Measurements from ENCODE around the gene PARP14. TPM values are rescaled to one million over a fixed set of nuclear protein-coding genes. Genes with fewer than 3 reads are reported as not detected.

The PARP14 gene
- total and polyA plus RNA-seq, 10 of the 15 experiments (the other 5 are each of a cell fraction or from before 2014, with no cell fraction given): 21.6 to 189 (median 92.7) TPM

DNA sequence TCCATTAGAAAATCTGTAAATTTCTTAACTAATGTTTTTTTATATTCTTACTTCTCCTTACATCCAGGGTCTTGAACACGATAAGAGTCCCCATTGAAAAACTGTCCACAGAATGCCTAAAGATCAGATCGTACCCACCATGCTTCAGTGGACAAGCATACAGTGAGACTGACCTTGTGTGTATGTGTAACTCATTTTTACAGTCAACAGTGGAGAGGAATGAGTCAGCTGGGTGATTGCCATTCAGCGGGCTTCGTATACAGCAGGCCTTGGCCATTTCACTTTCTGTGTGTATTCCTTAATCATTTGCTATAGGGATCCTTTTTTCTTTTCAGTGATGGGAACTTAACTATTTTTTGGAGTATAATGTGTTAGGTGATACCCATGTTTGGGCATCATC is 10.6 kb downstream of the PARP14 start (continued):
- 0 out of 2 replicates have a peak, but pooled peaks have one; percentile 42 for TF ChIP-seq BCL11A (IDR thresholded peaks at IDR 0.05; ENCODE audit: low read depth, low read length)
- TF ChIP-seq, protein P1, sequence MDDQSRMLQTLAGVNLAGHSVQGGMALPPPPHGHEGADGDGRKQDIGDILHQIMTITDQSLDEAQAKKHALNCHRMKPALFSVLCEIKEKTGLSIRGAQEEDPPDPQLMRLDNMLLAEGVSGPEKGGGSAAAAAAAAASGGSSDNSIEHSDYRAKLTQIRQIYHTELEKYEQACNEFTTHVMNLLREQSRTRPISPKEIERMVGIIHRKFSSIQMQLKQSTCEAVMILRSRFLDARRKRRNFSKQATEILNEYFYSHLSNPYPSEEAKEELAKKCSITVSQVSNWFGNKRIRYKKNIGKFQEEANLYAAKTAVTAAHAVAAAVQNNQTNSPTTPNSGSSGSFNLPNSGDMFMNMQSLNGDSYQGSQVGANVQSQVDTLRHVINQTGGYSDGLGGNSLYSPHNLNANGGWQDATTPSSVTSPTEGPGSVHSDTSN (IDR thresholded peaks at IDR 0.05; ENCODE audit: insufficient replicate concordance, low read depth, low read length): peak; percentile 29
- TF ChIP-seq ZNF24 (IDR thresholded peaks at IDR 0.05): no peak
- TF ChIP-seq DPF2 (IDR thresholded peaks at IDR 0.05): peak; percentile 27; the same call in 1 of the 2 replicates
- TF ChIP-seq TCF7 (IDR thresholded peaks at IDR 0.05; ENCODE audit: borderline replicate concordance): no peak
- TF ChIP-seq, protein P2, sequence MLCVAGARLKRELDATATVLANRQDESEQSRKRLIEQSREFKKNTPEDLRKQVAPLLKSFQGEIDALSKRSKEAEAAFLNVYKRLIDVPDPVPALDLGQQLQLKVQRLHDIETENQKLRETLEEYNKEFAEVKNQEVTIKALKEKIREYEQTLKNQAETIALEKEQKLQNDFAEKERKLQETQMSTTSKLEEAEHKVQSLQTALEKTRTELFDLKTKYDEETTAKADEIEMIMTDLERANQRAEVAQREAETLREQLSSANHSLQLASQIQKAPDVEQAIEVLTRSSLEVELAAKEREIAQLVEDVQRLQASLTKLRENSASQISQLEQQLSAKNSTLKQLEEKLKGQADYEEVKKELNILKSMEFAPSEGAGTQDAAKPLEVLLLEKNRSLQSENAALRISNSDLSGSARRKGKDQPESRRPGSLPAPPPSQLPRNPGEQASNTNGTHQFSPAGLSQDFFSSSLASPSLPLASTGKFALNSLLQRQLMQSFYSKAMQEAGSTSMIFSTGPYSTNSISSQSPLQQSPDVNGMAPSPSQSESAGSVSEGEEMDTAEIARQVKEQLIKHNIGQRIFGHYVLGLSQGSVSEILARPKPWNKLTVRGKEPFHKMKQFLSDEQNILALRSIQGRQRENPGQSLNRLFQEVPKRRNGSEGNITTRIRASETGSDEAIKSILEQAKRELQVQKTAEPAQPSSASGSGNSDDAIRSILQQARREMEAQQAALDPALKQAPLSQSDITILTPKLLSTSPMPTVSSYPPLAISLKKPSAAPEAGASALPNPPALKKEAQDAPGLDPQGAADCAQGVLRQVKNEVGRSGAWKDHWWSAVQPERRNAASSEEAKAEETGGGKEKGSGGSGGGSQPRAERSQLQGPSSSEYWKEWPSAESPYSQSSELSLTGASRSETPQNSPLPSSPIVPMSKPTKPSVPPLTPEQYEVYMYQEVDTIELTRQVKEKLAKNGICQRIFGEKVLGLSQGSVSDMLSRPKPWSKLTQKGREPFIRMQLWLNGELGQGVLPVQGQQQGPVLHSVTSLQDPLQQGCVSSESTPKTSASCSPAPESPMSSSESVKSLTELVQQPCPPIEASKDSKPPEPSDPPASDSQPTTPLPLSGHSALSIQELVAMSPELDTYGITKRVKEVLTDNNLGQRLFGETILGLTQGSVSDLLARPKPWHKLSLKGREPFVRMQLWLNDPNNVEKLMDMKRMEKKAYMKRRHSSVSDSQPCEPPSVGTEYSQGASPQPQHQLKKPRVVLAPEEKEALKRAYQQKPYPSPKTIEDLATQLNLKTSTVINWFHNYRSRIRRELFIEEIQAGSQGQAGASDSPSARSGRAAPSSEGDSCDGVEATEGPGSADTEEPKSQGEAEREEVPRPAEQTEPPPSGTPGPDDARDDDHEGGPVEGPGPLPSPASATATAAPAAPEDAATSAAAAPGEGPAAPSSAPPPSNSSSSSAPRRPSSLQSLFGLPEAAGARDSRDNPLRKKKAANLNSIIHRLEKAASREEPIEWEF (IDR thresholded peaks at IDR 0.05; ENCODE audit: insufficient replicate concordance, low read depth, low read length): no peak
- TF ChIP-seq ZSCAN29 (IDR thresholded peaks at IDR 0.05): no peak
- TF ChIP-seq IRF4 (IDR thresholded peaks at IDR 0.05; ENCODE audit: low read depth, low read length): peak; percentile 73; the same call in 1 of the 2 replicates
- TF ChIP-seq TCF12 (IDR thresholded peaks at IDR 0.05; ENCODE audit: low read depth, low read length): no peak
- no peak for TF ChIP-seq PAX8 (IDR thresholded peaks at IDR 0.05)
- TF ChIP-seq, protein P3, sequence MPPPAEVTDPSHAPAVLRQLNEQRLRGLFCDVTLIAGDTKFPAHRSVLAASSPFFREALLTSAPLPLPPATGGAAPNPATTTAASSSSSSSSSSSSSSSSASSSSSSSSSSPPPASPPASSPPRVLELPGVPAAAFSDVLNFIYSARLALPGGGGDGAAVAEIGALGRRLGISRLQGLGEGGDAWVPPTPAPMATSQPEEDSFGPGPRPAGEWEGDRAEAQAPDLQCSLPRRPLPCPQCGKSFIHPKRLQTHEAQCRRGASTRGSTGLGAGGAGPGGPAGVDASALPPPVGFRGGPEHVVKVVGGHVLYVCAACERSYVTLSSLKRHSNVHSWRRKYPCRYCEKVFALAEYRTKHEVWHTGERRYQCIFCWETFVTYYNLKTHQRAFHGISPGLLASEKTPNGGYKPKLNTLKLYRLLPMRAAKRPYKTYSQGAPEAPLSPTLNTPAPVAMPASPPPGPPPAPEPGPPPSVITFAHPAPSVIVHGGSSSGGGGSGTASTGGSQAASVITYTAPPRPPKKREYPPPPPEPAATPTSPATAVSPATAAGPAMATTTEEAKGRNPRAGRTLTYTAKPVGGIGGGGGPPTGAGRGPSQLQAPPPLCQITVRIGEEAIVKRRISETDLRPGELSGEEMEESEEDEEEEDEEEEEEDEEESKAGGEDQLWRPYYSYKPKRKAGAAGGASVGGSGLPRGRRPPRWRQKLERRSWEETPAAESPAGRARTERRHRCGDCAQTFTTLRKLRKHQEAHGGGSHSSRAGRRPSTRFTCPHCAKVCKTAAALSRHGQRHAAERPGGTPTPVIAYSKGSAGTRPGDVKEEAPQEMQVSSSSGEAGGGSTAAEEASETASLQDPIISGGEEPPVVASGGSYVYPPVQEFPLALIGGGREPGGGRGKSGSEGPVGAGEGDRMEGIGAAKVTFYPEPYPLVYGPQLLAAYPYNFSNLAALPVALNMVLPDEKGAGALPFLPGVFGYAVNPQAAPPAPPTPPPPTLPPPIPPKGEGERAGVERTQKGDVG (CRISPR knock-in tag; IDR thresholded peaks at IDR 0.05): no peak
- TF ChIP-seq, protein P4, sequence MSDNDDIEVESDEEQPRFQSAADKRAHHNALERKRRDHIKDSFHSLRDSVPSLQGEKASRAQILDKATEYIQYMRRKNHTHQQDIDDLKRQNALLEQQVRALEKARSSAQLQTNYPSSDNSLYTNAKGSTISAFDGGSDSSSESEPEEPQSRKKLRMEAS (IDR thresholded peaks at IDR 0.05; ENCODE audit: low read depth, low read length): no peak
- peak; percentile 83 for TF ChIP-seq PAX5 (IDR thresholded peaks at IDR 0.05; ENCODE audit: borderline replicate concordance, low read depth, low read length)
- TF ChIP-seq NR2F1 (conservative IDR thresholded peaks at IDR 0.05): peak; percentile 57
- peak in 1 of 2 experiments; percentile 17; a peak in 2 of 4 replicates for TF ChIP-seq IKZF2 (IDR thresholded peaks at IDR 0.05)
- no peak for TF ChIP-seq CBX3 (IDR thresholded peaks at IDR 0.05; ENCODE audit: borderline replicate concordance, low read depth)
- TF ChIP-seq NFYB (IDR thresholded peaks at IDR 0.05; ENCODE audit: insufficient read depth, low read depth, low read length): no peak
- TF ChIP-seq, protein P5, sequence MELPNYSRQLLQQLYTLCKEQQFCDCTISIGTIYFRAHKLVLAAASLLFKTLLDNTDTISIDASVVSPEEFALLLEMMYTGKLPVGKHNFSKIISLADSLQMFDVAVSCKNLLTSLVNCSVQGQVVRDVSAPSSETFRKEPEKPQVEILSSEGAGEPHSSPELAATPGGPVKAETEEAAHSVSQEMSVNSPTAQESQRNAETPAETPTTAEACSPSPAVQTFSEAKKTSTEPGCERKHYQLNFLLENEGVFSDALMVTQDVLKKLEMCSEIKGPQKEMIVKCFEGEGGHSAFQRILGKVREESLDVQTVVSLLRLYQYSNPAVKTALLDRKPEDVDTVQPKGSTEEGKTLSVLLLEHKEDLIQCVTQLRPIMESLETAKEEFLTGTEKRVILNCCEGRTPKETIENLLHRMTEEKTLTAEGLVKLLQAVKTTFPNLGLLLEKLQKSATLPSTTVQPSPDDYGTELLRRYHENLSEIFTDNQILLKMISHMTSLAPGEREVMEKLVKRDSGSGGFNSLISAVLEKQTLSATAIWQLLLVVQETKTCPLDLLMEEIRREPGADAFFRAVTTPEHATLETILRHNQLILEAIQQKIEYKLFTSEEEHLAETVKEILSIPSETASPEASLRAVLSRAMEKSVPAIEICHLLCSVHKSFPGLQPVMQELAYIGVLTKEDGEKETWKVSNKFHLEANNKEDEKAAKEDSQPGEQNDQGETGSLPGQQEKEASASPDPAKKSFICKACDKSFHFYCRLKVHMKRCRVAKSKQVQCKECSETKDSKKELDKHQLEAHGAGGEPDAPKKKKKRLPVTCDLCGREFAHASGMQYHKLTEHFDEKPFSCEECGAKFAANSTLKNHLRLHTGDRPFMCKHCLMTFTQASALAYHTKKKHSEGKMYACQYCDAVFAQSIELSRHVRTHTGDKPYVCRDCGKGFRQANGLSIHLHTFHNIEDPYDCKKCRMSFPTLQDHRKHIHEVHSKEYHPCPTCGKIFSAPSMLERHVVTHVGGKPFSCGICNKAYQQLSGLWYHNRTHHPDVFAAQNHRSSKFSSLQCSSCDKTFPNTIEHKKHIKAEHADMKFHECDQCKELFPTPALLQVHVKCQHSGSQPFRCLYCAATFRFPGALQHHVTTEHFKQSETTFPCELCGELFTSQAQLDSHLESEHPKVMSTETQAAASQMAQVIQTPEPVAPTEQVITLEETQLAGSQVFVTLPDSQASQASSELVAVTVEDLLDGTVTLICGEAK (IDR thresholded peaks at IDR 0.05; ENCODE audit: borderline replicate concordance): no peak

Data from GM12878 (cell line).